Stimulated activated CD8-positive, alpha-beta memory T cell treated with anti-CD3 and anti-CD28 coated beads, Interleukin-7, amount 100 ng/mL, for 24 hours (primary cell): ENCODE data around the gene NEK6.

ENCODE experiments used
- DNase-seq: peaks from one replicate; pipeline ENCODE4 v3.0.0-alpha.2; 2020; ENCODE audit warnings: low read depth

NEK6 gene

DNA sequence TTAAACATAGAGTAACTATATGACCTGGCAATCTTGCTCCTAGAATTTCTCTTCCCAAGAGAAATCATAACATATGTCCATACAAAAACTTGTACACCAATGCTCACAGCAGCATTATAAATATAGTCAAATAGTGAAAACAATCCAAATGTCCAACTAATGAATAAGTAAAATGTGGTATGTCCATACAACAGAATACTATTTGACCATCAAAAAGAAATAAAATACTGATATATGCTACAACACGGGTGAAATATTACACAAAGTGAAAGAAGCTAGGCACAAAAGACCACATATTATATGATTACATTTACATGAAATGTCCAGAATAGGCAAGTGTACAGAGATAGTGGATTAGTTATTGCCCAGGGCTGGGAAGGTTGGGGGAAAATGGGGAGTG is 116.1 kb downstream of the NEK6 start:
- DNase-seq = no peak

DNA sequence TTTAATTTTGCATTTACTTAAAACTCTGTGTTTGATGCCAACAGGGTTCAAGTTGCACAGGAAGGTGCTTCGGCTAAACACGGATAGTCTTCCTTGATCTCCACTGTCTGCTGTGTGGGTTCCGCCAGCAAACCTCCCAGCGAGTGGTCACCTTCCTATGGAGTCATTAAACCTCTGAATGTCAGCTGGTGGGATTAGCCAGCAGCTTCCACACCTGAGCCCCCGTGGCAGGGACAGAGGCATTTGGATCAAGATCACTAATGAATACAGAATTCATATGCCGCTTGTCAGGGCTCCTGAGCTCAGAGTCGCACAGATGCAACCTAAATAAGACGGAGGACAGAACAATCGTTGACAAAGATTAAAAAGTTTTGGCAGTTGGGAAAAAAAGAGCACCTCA is 118.0 kb downstream of the NEK6 start:
- no peak for DNase-seq

DNA sequence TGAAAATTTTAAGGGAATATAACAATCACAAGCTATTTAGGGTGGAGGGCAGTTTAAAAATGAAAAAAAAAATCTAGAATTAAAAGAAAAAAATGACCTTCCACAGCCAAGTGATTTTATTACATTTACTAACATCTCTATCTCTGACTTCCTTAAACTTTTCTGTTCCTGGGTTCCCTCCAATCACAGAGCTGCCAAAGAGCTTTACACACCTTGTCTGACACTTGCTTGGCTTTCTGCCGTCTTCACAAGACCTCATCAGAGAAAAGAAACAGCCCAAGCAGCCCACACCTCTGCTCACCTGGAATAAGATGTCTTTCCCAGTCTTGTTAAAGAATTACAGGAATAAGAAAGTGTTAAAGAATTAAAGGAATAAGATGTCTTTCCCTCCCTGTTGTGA is 118.6 kb downstream of the NEK6 start:
- no peak for DNase-seq

DNA sequence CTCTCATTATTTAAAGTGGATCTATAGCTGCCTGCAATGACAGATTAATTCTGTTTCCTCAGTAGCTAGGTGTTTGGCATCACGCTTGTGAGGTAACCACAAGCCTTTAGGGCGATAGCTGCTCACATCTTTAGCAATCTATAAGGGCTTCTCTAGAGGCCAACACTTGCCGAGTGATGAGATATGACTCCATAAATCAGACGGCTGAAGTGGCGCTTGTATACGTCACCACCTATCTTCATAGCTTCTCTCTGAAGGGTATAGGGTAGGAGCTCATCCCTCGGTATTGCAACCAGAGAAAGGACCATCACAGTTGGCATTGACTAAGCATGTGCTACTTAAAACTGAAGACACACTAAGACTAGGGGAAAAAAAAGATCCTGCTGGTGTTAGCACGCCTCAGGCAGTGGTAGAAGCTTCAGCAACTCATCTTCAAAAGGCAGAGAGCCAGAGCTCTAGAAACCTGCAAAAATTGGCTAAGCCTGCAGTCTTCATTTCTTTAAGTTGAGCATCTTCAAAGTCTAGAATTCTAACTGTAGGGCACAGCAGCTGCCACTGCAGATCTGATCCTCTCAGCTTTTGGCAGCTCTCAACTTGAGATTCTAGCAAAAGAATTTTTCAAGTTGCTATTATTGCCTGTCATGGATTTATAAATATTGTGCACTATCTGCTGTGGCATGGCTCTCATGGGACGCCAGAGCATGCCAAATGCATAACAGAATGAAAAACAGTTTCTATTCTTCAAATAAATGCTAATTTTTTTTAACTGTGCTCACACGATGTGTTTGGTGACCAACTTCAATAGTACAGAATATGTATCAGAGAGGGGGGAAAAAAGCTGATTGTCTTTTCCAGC is 120.0 kb downstream of the NEK6 start:
- DNase-seq = no peak

DNA sequence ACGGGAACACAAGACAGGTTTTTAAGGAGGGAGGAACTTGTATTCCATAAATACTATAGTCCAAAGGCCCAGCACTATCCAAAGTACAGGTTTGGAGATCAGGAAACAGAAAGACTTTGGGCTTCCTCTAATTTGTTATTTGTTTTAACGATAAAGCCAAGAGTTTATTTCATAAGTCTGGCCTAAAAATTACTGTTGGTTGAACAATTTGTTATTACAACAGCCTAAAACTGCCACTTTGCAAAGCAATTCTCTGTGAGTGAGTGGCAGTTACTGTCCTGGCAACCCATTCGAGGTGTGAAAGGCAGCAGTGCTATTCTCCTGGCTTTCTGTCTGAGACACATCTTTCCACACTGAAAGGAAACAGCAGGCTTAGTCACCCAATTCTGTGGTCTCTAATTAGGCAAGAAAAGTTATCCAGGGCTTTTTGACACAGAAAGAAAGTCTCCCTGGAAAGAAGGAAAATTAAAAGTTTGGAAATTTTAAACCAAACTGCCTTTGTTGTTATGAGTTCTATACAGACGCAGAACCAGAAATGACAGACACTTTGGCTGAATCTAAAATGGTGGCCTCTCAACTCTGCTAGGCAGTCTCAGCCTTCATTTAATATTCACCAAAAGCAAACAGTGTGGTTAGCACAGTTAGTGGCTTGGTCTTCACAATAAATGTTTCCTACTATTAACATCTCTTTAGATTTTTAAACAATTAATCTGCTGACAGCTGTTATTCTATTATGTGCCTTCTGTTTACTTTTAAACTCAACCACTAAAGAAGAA is 123.6 kb downstream of the NEK6 start:
- DNase-seq = no peak

DNA sequence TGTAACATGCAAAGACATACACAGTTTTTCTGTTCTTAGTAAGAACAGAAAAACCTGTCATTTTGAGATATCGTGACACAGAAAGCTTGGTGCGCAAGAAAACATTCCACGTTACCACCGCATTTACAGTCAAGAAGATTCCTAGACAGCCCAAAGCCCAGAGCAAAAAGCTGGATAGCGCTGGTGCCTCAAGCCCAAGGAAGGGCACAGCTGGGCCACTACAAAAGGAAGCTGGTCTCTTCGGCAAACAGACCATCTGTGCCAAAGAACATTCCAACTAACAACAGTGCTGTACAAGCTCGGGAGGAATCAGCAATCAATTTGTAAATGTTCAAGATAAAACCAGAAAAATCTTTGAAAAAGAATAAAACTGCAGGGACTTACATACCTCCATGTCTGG is 126.5 kb downstream of the NEK6 start:
- no peak for DNase-seq

DNA sequence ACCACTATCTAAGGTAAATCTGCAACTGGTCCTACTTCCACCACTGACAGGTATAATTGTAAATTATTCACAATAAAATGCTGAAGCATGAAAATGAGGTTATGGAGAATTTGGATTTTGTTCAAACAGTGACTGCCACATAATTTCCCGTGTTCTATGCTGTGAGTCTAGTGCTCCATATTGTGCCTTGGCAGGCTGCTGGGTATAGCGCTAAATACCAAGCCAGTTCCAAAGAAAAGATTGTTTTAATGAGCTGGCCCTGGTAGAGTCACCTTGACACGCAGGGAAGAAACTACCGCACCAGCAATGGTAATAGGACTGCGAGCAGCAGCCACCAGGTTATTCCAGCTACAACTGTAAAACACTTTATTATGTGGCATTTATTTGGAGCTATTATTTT is 127.1 kb downstream of the NEK6 start:
- no peak for DNase-seq

DNA sequence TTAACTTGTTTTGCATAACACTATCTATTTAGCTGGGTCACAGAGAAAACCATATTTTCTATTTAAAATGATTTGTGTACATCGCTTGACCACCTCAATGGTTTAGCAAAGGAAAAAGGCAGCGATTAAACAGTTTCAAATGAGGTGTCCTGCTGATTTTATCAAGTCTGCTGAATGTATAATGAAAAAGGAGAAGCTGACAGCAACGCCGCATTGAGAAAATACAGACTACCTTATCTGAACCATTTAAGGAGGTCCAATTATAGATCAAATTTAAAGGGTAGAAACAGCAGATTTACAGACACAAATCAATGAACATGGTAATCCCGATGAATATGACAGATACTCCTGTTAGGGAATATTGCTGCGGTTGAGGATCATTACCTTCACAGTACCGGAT is 127.9 kb downstream of the NEK6 start:
- no peak for DNase-seq

DNA sequence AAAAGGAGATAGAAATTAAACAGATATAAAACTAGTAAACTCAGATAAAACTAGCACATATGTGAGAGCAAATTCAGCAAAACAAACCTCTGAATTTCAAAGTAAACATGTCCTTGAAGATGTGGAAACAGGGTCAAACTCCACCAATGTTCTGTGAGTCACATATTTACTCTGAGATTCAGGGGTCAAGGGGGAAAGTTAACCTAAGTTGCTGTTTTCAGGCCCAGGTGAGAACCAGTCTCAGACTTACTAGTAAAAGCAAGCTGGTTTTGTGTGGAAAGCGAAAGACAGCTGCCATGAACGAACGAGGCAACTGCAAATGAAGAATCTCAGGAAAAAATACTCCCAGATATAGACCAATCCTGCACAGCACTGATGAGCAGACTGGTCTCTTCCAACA is 128.5 kb downstream of the NEK6 start:
- no peak for DNase-seq

DNA sequence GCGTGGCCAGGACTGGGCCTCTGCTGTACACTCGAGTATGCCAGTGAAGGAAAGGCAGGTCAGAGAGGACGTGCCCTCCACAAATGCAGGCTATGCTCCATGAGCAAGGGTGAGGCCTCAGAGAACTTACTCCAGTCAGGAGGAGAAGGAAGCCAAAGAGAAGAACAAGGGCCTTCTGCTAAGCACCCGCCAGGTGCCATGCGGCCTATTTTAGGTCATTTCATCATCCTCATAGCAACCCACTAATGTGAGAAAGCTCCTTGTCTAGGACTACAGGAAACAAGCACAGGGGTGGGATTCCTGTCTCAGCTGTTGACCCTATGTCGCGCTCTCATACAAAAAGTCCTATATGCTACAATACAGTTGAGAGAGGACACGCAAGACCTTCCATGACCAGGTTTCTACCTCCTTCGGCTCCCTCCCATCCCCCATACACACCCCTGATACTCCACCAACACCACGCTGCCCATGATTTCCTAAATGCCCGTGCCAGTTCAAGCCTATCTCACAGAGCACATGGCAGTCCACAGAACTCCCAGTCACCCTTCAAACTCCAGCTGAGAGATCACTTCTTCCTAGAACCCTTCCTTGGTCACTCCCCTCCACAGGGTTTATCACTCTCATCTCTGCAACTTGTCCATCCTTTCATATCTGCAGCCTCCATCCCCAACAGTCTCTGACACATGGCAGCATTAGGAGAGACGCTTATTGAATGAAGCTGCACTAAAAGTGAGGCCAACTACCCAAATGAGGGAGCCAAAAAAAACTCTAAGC is 130.7 kb downstream of the NEK6 start:
- DNase-seq = no peak

DNA sequence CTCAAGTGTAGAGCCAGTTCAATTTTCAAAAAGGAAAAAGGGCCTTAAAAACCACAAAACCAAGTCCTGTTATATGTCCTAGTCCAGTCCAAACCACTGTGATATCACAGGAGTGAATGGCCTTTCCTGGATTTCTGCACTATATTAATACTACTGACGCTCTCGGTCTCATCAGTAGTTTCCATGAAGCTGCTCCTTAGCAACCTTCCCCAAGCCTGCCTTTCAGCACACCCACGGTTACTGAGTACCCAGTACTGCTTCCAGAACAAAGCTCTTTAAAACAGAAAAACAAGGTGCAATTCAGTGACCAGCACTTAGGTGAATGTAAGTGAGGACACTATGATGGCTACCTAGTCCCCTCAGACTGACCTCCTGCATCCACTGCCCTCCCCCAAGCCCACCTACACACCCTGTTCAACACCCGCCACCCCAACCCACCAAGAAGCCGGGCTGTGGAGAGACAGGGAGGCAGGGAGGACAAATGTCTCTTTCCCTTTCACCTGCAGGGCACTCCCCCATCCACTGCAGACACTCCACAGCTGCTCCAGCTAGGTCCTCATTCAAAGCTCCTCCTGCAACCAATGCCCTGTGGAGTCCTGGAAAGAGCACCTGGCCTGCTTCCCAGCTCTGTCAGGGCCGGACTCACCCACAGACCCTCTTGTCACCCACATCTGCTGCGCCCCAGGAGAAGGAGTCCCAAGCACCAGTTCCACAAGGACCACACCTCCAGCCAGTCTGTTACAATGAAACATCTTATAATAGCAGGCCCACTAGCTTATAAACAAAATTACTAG is 131.6 kb downstream of the NEK6 start:
- DNase-seq = no peak

DNA sequence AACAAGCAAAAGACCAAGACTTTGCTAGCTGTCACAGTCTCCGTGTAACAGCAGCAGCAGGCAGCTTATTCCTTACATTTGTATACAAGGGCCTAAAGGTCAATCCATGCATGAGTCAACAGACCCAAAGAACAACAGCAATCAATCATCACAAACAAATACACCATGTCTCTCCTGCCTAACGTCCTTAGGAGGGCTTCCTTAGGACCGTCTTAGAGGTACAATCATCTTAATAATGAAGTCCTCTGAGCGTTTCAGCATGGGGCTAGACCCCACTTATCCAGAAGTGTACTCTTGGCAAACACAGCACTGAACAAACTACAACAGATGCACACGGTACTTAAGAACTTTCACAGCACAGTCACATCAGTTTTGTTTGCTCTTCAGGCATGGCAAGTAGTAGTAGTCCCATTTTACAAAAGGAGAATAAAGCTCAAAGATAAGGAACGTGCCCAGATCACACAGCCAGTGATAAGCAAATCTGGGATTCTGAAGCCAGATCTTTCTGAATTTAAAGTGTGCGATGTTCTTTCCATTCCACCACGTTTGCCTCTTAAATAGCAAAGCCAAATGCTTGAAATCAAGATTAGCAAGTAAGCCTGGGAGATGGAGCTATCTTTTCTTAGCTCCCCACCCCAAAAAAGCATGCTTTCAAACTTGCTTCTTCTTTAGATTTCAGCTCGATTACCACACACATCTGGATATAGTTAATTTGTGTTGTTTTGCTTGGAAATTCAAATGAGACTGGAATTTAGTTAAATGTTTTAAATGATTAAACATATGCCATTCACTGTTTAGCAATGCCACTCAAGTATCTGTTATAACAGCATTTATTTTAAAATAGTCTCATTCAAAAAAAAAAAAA is 133.3 kb downstream of the NEK6 start:
- DNase-seq = no peak

DNA sequence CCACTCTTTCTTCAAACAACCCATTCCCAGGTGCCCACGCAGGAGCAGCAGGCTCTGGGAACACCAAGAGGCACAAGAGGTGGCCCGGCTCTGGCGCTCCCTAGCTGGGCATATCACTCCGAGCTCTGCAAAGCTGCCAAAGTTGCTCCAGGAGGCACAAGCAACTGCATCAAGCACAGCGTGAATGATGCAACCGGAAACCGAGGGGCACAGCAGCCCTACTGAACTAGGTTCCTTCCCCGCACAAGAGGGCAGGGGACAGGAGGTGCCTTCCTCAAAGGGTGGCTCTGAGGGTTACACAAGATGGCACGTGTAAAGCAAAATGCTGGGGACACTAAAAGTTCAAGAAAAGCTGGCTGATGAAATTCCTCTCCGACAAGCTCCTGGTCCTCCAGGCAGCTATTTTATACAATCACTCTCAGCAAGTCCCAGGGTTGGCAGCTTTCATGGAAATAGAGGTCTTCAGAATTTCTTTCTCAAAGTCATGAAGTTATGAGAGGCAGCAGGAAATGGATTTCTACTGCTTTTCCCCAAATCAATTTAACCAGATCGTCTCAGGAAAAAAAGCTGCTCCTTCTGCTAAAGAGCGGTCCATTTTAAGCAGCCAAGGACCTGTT is 134.6 kb downstream of the NEK6 start:
- DNase-seq = no peak

DNA sequence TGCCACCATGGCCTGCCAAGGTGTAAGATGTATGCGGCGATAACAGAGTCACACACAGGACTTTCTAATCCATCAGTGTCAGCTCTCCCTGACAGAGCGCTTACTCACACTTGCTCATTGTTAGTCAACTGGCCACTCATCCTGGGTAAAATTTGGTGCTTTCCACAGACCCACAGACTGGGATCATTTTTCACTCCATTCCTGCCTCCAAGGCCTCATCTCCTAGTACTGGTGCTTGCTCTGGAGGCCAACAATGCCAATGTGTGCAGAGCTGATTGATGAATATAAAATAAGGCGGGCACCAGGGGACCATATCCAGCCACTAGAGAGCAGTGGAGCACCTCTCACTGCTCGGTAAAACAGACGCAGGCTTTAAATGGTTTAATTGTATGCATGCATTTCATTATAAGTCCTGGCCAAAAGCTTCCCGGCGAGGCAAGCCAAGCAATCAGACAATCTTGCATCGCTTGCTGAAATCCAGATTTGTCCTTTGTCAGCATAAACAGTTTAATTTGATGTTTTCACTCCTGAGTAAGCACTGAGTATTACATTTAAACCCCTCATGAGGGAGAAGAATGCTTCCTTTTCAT is 135.2 kb downstream of the NEK6 start:
- no peak for DNase-seq

DNA sequence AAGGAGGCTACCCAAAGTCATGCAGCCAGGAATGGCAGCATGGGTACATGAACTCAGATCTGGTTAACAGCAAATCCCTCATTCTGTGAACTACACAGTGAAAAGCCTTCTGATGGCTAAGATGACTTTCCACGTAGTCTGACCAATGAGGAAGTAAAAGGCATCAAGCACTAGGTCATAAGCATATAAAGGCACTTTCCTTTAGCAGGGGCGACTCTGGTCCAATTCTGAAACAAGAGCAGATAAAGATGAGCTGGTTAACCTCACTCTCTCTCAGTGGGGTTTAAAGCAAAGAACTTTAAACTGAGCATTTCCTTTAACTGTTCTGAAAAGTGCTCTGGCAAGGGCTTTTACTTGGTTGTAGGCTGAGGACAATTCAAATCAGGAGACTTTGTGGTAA is 136.4 kb downstream of the NEK6 start:
- no peak for DNase-seq

DNA sequence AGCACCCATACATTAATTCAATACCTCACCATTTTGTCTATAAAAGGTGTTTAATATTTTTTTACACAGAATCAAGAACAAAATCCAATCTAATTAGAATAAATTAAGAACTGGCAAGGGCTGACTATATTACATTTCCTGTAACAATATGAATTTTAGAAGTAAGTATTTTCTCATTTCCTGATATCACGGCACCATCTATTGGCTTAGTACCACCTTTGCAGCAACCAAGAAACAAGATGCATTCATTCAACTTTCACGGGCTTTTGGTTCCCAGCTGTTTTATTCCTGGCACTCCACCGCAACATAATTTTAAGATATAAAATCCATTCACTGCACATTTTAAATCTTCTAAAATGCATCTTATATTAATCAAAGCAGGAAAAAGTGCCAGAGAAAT is 136.8 kb downstream of the NEK6 start:
- DNase-seq = no peak

DNA sequence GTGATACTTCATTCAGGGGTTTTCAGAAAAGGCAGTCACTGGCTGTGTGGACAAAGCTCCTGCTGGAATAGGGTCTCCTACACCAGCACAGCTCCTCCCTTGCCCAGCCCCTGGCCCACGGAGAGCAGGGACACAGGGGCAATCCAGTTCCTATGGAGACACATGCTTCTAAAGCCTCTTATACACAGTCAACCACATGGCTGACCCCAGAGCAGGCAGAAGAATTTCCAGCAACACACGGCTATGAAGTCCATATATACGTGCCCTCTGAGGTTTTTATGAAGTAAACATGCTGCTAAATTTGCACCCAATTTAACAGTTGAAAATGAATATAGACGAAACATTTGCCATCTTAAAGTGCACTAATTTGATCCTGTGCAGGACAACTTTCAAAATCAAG is 138.1 kb downstream of the NEK6 start:
- no peak for DNase-seq

DNA sequence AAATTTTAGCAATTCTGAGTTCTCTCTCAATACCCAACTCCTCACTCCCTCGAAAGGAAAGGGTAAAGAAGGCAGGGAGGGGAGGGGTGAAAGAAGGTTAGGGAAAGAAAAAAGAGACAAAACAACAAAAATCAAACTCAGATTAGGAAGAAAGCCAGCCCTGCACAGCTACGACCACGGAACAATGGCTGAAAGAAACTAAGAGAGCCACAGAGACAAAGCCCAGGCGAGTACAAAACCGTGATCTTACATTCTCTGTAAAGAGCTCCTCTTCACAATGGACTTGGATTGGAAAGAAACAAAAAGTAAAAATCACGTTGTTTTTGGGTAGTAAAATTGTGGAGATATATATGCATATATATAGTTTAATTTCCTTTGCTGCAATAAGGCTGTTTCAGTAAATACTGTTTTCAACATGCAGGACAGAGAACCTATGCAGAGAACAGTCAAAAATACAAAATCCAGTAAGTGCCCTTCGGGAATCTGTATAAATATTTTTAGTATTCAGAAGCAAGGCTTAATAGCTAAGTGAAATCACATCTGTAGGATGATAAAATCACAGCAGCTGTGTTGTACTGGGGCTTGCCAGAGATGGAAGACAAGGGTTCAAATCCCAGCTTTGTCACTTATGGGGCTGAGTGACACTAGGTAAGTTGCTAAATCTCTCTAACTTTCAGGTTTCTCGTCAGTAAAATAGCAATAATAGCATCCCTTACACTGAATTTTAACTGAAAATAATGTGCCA is 140.6 kb downstream of the NEK6 start:
- no peak for DNase-seq

DNA sequence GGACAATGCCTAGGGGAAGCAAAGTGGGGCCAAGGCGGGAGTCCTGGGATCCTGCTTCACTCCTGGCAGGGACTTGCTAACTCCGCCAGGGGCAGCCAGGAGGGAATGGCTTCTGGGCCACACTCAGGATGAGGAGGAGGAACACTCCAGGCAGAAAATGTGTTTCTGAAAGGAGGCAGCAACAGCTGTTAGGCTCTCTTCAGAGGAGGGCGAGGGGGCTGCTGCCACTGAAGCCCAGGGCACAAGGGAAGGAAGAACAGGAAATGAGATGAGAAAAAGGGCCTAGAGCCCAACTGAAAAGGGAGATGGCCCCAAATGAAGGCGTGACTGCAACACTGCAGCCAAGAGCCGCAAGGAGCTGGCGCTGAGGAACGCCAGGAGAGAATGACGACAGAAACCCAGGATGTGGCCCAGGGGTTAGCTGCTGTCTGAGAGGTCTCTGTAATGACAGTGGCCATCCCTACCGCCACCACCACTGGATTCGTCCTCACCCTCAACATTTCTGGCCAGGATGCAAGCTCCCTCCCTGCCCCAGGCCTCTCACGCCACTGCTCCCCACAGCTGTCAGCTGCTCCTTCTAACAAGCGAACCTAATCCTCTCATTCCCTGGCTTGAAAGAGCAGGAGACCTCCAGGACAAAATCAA is 141.7 kb downstream of the NEK6 start:
- DNase-seq = no peak
